ENCODE data around the gene PNPLA8. TPM values are rescaled to one million over a fixed set of nuclear protein-coding genes. Genes with fewer than 3 reads are reported as not detected.
"Not testable (repeated sequence)": the region's sequence is repeated elsewhere in the genome, so short reads cannot be mapped to it uniquely, and the experiment has no call there.

PNPLA8 gene
- total and polyA plus RNA-seq, 4 donors: 41.8 to 82.4 (median 58.5) TPM

DNA sequence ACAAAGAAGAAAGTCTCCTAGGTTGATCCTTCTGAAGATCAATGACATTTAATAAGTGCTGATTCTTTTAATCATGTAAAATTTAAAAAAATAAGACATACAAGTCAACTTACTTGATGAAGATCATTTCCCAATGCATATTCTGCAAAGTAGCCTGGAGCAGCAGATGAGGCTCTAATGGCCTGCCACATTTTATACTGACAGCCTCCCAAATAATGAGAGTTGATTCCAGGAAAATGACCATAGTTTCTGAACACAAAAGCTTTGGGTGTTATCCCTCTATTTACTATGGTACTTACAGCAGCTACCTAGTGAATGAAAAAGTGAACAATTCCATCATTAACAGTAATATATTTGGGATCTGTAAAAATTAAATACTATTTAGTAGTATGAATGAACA lies 38.3 kb downstream of the PNPLA8 start:
- Histone ChIP-seq H3K27me3 (ENCODE audit: control insufficient read depth, insufficient read depth, low read length) (no peaks in the 10 kb centered on the region), H3K4me3 (ENCODE audit: low read depth, low read length) (no peak overlapping the region), H3K4me1 (ENCODE audit: control insufficient read depth, insufficient read depth, low read length) (no peaks in the 10 kb centered on the region), H3K36me3 (ENCODE audit: control insufficient read depth, insufficient read depth, low read length) (peaks cover 6% of the 10 kb centered on the region), H3K27ac (ENCODE audit: low read depth, low read length) (no peak overlapping the region), H3K9me3 (ENCODE audit: control insufficient read depth, insufficient read depth, low read length) (no peaks in the 10 kb centered on the region)
- no peak for DNase-seq (ENCODE audit: low read depth in 4 of 6, low spot score in 6 of 6)

DNA sequence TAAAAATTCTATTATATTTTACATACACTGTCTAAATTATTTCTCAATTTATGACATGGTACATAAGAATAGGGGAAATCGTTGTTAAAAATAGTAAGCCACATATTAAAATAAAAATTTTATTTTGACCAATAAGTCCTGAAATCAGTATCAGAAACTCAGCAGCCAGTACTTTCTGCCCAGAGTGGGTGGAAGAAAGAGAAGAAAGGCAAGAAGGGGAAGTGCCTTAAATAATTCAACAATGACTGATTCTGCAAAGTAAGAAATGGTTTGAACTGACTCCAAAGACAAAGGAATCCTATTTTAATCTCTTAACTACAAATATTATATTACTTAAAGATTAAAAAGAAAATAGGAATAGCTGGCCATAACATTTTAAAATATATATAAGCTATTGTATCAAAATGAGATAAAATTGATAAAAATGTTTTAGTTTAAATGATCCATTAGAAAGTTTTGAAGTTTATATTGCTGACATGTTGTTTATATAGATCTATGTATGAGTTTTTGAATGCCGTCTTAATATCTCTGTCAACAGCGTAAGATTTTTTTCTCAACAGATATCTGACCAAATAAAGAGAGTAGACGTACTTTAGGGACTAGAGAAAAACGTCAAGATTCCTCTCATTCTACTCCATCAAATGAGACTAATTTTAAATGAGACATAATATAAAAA lies 39.5 kb downstream of the PNPLA8 start:
- H3K9me3 ChIP-seq (ENCODE audit: control insufficient read depth, insufficient read depth, low read length): no peaks in the 10 kb centered on the region
- no CpG with 5 or more reads among the region's 5 CpGs for WGBS (ENCODE audit: insufficient coverage)

DNA sequence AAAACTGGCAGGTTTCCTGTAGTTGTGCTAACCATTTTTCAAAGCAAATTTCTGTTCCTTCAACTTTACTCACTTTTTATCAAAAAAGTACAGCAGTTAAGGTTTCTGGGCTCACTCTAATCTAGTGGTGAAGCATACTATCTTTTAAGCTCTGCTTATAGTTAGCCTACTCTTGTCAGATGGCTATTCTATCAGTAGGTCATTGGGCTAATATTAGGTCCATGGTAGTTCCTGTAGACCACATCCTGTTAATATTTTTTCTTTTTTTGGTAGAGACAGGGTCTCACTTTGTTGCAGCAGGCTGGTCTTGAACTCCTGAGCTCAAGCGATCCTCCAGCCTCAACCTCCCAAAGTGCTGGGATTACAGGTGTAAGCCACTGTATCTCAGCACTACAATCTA lies 41.8 kb downstream of the PNPLA8 start:
- H3K4me1 ChIP-seq (ENCODE audit: control insufficient read depth, insufficient read depth, low read length): no peaks in the 10 kb centered on the region
- WGBS (ENCODE audit: insufficient coverage): 100% methylated on average over 1 of the region's 1 CpG
- no peak for DNase-seq (ENCODE audit: low read depth in 4 of 6, low spot score in 6 of 6)
- H3K36me3 ChIP-seq (ENCODE audit: control insufficient read depth, insufficient read depth, low read length): no peaks in the 10 kb centered on the region
- H3K4me3 ChIP-seq (ENCODE audit: low read depth, low read length): no peak overlapping the region
- H3K27me3 ChIP-seq (ENCODE audit: control insufficient read depth, insufficient read depth, low read length): no peaks in the 10 kb centered on the region
- H3K27ac ChIP-seq (ENCODE audit: low read depth, low read length): no peak overlapping the region
- no peaks in the 10 kb centered on the region for H3K9me3 ChIP-seq (ENCODE audit: control insufficient read depth, insufficient read depth, low read length)

More for the DNA sequence above, 39.5 kb downstream of the PNPLA8 start:
- no peaks in the 10 kb centered on the region for H3K27me3 ChIP-seq (ENCODE audit: control insufficient read depth, insufficient read depth, low read length)
- no peak for DNase-seq (ENCODE audit: low read depth in 4 of 6, low spot score in 6 of 6)
- peaks cover 6% of the 10 kb centered on the region for H3K36me3 ChIP-seq (ENCODE audit: control insufficient read depth, insufficient read depth, low read length)
- no peak overlapping the region for H3K4me3 ChIP-seq (ENCODE audit: low read depth, low read length)
- no peaks in the 10 kb centered on the region for H3K4me1 ChIP-seq (ENCODE audit: control insufficient read depth, insufficient read depth, low read length)
- H3K27ac ChIP-seq (ENCODE audit: low read depth, low read length): no peak overlapping the region

DNA sequence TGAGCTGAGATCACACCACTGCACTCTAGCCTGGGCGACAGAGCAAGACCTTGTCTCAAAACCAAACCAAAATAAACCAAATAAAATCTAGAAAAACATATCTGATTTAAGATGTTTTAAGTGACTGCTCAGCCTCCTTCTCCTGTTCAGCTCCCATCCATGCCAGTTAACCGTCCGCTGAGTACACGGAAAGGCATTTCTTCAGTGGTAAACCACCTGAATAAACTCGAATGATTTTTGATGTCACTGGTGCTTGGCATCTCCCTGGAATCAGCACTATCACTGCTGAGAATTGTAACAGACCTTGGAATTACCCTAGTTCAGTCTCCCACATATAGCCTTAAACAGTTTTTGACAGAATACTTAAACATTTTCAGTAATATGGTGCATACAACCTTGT lies 45.6 kb downstream of the PNPLA8 start:
- no peaks in the 10 kb centered on the region for H3K4me1 ChIP-seq (ENCODE audit: control insufficient read depth, insufficient read depth, low read length)
- 97% methylated on average over 4 of the region's 5 CpGs for WGBS (ENCODE audit: insufficient coverage)
- DNase-seq (ENCODE audit: low read depth in 4 of 6, low spot score in 6 of 6): no peak
- no peaks in the 10 kb centered on the region for H3K9me3 ChIP-seq (ENCODE audit: control insufficient read depth, insufficient read depth, low read length)
- no peak overlapping the region for H3K27ac ChIP-seq (ENCODE audit: low read depth, low read length)
- H3K36me3 ChIP-seq (ENCODE audit: control insufficient read depth, insufficient read depth, low read length): peaks cover 4% of the 10 kb centered on the region
- H3K27me3 ChIP-seq (ENCODE audit: control insufficient read depth, insufficient read depth, low read length): no peaks in the 10 kb centered on the region
- no peak overlapping the region for H3K4me3 ChIP-seq (ENCODE audit: low read depth, low read length)

DNA sequence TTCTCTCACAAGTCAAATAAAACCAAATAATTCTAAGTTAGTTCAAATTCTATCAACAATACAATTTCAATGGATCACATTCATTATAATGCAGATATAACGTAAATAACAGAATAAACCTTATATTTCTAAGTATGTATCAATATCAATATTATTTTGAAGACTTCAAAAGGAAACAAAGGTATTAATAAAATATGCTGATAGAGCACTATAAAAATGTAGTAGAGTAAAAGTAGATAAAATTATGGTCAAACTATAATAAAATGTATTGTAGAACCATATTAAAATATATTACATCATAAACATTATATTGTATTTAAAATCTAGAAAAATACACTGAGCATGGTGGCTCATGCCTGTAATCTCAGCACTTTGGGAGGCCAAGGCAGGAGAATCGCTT lies 46.2 kb downstream of the PNPLA8 start:
- DNase-seq (ENCODE audit: low read depth in 4 of 6, low spot score in 6 of 6): no peak
- H3K4me3 ChIP-seq (ENCODE audit: low read depth, low read length): no peak overlapping the region

DNA sequence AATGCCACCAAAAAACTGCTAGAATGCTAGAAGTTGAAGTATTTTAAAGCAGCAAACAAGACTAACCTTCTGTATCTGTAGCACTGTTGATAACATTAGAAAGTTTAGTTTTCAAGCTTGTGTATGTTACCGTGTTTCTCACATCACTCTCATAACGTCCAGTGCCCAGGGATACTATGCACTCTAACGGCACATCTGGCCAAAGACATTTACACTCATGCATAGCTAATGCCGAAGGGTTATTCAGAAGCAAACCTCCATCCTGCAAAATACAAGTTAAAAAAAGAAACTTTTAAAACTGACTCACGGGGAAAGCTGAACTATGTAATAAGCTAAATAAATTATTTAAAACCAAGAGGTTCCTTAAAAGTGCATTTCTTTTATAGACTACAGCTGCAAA lies 46.8 kb downstream of the PNPLA8 start:
- peaks cover 4% of the 10 kb centered on the region for H3K36me3 ChIP-seq (ENCODE audit: control insufficient read depth, insufficient read depth, low read length)
- no peaks in the 10 kb centered on the region for H3K4me1 ChIP-seq (ENCODE audit: control insufficient read depth, insufficient read depth, low read length)
- H3K27ac ChIP-seq (ENCODE audit: low read depth, low read length): no peak overlapping the region
- no peak overlapping the region for H3K4me3 ChIP-seq (ENCODE audit: low read depth, low read length)
- H3K9me3 ChIP-seq (ENCODE audit: control insufficient read depth, insufficient read depth, low read length): no peaks in the 10 kb centered on the region
- WGBS (ENCODE audit: insufficient coverage): 100% methylated on average over 1 of the region's 5 CpGs
- no peaks in the 10 kb centered on the region for H3K27me3 ChIP-seq (ENCODE audit: control insufficient read depth, insufficient read depth, low read length)
- no peak for DNase-seq (ENCODE audit: low read depth in 4 of 6, low spot score in 6 of 6)

More for the DNA sequence above, 46.2 kb downstream of the PNPLA8 start:
- no peak overlapping the region for H3K27ac ChIP-seq (ENCODE audit: low read depth, low read length)
- WGBS (ENCODE audit: insufficient coverage): no CpG with 5 or more reads among the region's 2 CpGs
- H3K9me3 ChIP-seq (ENCODE audit: control insufficient read depth, insufficient read depth, low read length): no peaks in the 10 kb centered on the region
- H3K4me1 ChIP-seq (ENCODE audit: control insufficient read depth, insufficient read depth, low read length): no peaks in the 10 kb centered on the region
- no peaks in the 10 kb centered on the region for H3K27me3 ChIP-seq (ENCODE audit: control insufficient read depth, insufficient read depth, low read length)
- peaks cover 4% of the 10 kb centered on the region for H3K36me3 ChIP-seq (ENCODE audit: control insufficient read depth, insufficient read depth, low read length)

DNA sequence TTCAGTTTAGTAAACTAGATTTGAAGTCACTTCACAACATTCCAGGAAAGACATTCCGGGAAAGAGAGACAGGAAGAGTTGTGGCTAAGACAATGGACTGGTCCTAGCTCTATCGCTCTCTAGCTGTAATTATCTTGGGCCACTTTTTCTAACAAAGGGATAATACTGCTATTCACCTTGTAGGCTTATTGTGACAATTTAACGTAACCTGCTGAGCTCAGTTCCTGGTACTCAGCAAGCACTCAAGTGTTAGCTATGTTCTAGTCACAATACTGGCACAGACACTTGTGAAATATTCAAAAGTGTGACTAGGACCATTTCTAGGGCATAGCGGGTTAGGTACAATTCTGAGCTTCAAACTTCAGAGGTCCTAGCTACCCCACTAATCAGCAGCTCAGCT lies 57.7 kb downstream of the PNPLA8 start:
- 61% methylated on average over 2 of the region's 4 CpGs for WGBS (ENCODE audit: insufficient coverage)
- DNase-seq (ENCODE audit: low read depth in 4 of 6, low spot score in 6 of 6): no peak
- Histone ChIP-seq H3K4me1 (ENCODE audit: control insufficient read depth, insufficient read depth, low read length) (no peaks in the 10 kb centered on the region), H3K9me3 (ENCODE audit: control insufficient read depth, insufficient read depth, low read length) (no peaks in the 10 kb centered on the region), H3K27me3 (ENCODE audit: control insufficient read depth, insufficient read depth, low read length) (no peaks in the 10 kb centered on the region), H3K36me3 (ENCODE audit: control insufficient read depth, insufficient read depth, low read length) (peaks cover 3% of the 10 kb centered on the region), H3K4me3 (ENCODE audit: low read depth, low read length) (no peak overlapping the region), H3K27ac (ENCODE audit: low read depth, low read length) (no peak overlapping the region)

DNA sequence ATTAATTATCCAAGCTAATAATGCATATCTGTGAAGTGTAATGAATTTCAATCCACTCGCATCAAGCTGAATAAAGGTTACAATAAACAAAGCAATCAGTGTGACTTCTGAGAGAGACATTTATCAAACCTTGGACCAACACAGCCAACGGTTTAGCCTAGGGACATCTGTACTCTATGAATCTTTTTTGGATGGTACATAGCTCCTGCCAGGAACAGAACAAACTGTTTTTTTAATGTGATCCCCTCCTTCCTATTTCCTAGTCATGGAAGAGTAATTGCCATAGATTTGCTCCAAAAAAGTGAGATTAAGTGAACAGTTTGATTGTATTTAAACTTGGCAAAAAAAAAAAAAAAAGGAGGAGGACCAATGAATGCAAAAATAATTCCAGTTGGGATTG lies 58.5 kb downstream of the PNPLA8 start:
- Histone ChIP-seq H3K27ac (ENCODE audit: low read depth, low read length) (no peak overlapping the region), H3K36me3 (ENCODE audit: control insufficient read depth, insufficient read depth, low read length) (peaks cover 3% of the 10 kb centered on the region), H3K4me3 (ENCODE audit: low read depth, low read length) (no peak overlapping the region), H3K9me3 (ENCODE audit: control insufficient read depth, insufficient read depth, low read length) (no peaks in the 10 kb centered on the region), H3K27me3 (ENCODE audit: control insufficient read depth, insufficient read depth, low read length) (no peaks in the 10 kb centered on the region), H3K4me1 (ENCODE audit: control insufficient read depth, insufficient read depth, low read length) (no peaks in the 10 kb centered on the region)
- DNase-seq (ENCODE audit: low read depth in 4 of 6, low spot score in 6 of 6): no peak
- no CpG with 5 or more reads among the region's 2 CpGs for WGBS (ENCODE audit: insufficient coverage)

DNA sequence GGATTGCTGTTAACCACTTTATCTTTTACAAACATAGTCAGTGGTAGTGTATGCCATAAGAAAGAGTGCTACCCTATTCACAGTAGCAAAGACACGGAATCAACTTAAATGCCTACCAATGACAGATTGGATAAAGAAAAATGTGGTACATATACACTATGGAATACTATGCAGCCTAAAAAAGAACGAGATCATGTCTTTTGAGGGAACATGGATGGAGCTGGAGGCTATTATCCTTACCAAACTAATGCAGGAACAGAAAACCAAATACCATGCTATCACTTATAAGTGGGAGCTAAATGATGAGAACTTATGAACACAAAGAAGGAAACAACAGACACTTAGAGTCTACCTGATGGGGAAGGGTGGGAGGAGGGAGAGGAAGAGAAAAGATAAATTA lies 59.6 kb downstream of the PNPLA8 start:
- H3K4me1 ChIP-seq (ENCODE audit: control insufficient read depth, insufficient read depth, low read length); H3K36me3 ChIP-seq (ENCODE audit: control insufficient read depth, insufficient read depth, low read length); H3K4me3 ChIP-seq (ENCODE audit: low read depth, low read length); H3K9me3 ChIP-seq (ENCODE audit: control insufficient read depth, insufficient read depth, low read length); H3K27me3 ChIP-seq (ENCODE audit: control insufficient read depth, insufficient read depth, low read length); H3K27ac ChIP-seq (ENCODE audit: low read depth, low read length); DNase-seq (ENCODE audit: low read depth in 4 of 6, low spot score in 6 of 6): not testable (repeated sequence)
- WGBS (ENCODE audit: insufficient coverage): no CpG with 5 or more reads among the region's 2 CpGs

DNA sequence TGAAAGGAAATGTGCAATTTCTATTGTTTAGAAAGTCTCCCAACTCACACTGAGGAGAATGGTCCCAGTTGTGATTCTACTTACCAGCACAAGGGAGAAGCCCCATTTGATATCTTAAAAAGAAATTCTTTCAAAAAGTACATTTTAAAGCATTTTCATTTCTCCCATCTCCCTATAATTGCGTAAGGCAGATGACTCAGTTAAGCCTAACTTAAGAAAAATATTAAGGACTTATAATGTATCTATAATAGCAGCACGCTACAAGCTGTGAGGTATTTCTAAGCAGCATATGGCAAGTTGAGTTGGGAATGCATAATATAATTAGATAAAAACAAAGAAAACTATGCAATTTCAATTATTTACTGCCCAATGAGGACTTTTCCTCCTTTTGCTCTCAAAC lies 61.2 kb downstream of the PNPLA8 start:
- Histone ChIP-seq H3K9me3 (ENCODE audit: control insufficient read depth, insufficient read depth, low read length) (no peaks in the 10 kb centered on the region), H3K36me3 (ENCODE audit: control insufficient read depth, insufficient read depth, low read length) (no peaks in the 10 kb centered on the region), H3K4me3 (ENCODE audit: low read depth, low read length) (no peak overlapping the region), H3K4me1 (ENCODE audit: control insufficient read depth, insufficient read depth, low read length) (no peaks in the 10 kb centered on the region), H3K27me3 (ENCODE audit: control insufficient read depth, insufficient read depth, low read length) (no peaks in the 10 kb centered on the region), H3K27ac (ENCODE audit: low read depth, low read length) (no peak overlapping the region)
- DNase-seq (ENCODE audit: low read depth in 4 of 6, low spot score in 6 of 6): no peak
- WGBS (ENCODE audit: insufficient coverage): no CpG with 5 or more reads among the region's 2 CpGs

Data from spinal cord (tissue), 10 donors.